ENCODE data around the gene PDZD4. TPM values are rescaled to one million over a fixed set of nuclear protein-coding genes. Genes with fewer than 3 reads are reported as not detected.

The PDZD4 gene
- total RNA-seq, 1 experiment from 2014 or later: 1.8 TPM

DNA sequence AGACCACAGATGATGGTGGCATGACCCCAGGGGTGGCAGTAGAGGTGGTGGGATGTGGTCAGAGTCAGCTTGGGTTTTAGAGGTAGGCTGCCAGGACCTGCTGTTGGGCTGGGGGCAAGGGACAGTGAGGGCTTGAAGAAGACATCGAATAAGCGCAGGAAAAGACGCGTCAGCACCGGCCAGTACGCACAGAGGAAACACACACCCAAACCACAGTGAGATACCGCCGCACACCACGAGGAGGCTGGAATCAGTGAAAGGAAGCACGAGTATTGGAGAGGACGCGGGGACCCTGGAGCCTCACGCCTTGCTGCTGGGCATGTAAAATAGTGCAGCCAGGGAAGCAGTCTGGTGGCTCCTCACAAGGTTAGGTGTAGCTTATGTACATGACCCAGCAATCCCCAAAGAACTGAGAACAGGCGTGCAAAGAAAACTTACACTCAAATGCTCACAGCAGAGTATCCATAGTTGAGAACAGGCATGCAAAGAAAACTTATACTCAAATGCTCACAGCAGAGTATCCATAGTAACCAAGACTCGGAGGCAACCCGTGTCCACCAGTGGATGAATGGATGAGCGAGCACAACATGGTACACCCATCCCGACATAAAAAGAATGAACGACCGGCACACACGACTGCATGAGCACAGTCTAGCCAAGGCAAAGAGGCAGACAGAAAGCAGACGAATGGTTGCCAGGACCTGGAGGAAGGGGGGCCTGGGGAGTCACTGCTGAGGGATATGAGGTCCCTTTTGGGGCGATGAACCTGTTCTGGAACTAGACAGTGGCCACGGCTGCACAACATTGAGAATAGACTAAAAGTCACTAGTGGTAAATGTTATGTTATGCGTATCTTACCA, 13.3 kb downstream of the PDZD4 start:
- no TSS peak for BruUV-seq (replicated peaks)
- H3K27me3 Mint-ChIP-seq (ENCODE audit: insufficient read depth, unreplicated experiment): no peaks in the 10 kb centered on the region
- TF ChIP-seq, protein P1, sequence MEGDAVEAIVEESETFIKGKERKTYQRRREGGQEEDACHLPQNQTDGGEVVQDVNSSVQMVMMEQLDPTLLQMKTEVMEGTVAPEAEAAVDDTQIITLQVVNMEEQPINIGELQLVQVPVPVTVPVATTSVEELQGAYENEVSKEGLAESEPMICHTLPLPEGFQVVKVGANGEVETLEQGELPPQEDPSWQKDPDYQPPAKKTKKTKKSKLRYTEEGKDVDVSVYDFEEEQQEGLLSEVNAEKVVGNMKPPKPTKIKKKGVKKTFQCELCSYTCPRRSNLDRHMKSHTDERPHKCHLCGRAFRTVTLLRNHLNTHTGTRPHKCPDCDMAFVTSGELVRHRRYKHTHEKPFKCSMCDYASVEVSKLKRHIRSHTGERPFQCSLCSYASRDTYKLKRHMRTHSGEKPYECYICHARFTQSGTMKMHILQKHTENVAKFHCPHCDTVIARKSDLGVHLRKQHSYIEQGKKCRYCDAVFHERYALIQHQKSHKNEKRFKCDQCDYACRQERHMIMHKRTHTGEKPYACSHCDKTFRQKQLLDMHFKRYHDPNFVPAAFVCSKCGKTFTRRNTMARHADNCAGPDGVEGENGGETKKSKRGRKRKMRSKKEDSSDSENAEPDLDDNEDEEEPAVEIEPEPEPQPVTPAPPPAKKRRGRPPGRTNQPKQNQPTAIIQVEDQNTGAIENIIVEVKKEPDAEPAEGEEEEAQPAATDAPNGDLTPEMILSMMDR (IDR thresholded peaks at IDR 0.05; ENCODE audit: insufficient read depth in 1 of 2, low read depth in 1 of 2, low read length in 1 of 2, severe bottlenecking in 1 of 2, unreplicated experiment in 1 of 2): no peak
- no peaks in the 10 kb centered on the region for H3K9me3 Mint-ChIP-seq (ENCODE audit: unreplicated experiment)
- intact Hi-C loops (cut with micrococcal nuclease; ENCODE audit: unreplicated experiment): loop anchor here (10.0 kb wide), 1 partner anchor 68 kb away; the partner anchor contains the start of gene L1CAM
- H3K27me3 ChIP-seq (replicated peaks; ENCODE audit: control insufficient read depth, insufficient read depth, low read length): no peaks in the 10 kb centered on the region
- no peaks in the 10 kb centered on the region for H3K4me1 ChIP-seq
- peak overlapping the region; percentile 22 for H3K4me3 Mint-ChIP-seq (ENCODE audit: unreplicated experiment)
- POLR2A ChIA-PET: no interaction called here
- no peaks in the 10 kb centered on the region for H3K36me3 Mint-ChIP-seq (ENCODE audit: insufficient read depth, unreplicated experiment)
- CTCF ChIA-PET: interaction anchor here (0.6 kb wide), 1 partner anchor 546 kb away, joined by 3 read pairs; no protein-coding TSS in a partner anchor
- no peaks in the 10 kb centered on the region for H3K36me3 ChIP-seq (ENCODE audit: control insufficient read depth, insufficient read depth, low read length)
- no peak overlapping the region for H3K4me3 ChIP-seq (ENCODE audit: low read depth, low read length)
- no peak overlapping the region for H3K27ac Mint-ChIP-seq (ENCODE audit: unreplicated experiment)
- DNase-seq: no peak
- no peaks in the 10 kb centered on the region for H3K4me1 Mint-ChIP-seq (ENCODE audit: low read depth, unreplicated experiment)
- H3K9me3 ChIP-seq: no peaks in the 10 kb centered on the region

DNA sequence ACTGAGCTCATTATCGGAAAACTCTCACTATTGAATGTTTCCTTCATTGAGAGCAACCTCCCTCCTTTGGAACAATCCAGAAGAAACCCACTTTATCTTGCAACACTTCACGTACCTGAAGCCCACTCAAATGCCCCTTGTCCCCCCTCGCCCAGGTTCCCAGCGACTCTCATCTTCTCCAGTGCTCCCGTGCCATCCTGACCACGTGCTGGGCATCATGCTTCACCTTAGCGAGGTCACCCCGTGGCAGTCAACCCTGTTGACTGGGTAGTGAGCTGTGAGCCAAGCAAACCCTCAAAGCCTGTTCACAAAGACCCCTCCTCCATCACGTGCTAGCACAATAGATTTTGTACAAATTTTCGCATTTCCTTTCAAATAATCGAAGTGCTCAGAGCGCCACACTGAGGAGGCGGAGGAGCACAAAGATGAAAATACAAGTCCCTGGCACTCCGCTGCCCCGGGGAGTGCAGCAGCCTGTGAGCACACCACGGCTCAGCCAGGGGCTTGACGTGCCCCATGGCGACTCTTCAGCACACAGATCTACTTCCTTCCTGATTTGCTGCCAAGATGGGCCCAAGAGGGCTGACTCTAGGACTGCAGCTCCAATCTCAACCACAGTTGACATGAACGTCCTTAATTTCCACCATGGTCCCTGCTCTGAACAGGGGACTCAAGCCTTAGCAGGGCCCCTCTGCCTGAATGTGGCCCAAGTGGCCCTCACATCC, 15.6 kb downstream of the PDZD4 start:
- no peak overlapping the region for H3K27ac Mint-ChIP-seq (ENCODE audit: unreplicated experiment)
- BruUV-seq (replicated peaks): no TSS peak
- no peaks in the 10 kb centered on the region for H3K4me1 ChIP-seq
- no peaks in the 10 kb centered on the region for H3K4me1 Mint-ChIP-seq (ENCODE audit: low read depth, unreplicated experiment)
- TF ChIP-seq, protein P1 (IDR thresholded peaks at IDR 0.05; ENCODE audit: insufficient read depth in 1 of 2, low read depth in 1 of 2, low read length in 1 of 2, severe bottlenecking in 1 of 2, unreplicated experiment in 1 of 2): no peak
- H3K4me3 Mint-ChIP-seq (ENCODE audit: unreplicated experiment): no peak overlapping the region
- CTCF ChIA-PET: no interaction called here
- no peaks in the 10 kb centered on the region for H3K27me3 ChIP-seq (replicated peaks; ENCODE audit: control insufficient read depth, insufficient read depth, low read length)
- no peaks in the 10 kb centered on the region for H3K36me3 Mint-ChIP-seq (ENCODE audit: insufficient read depth, unreplicated experiment)
- H3K9me3 Mint-ChIP-seq (ENCODE audit: unreplicated experiment): no peaks in the 10 kb centered on the region
- H3K36me3 ChIP-seq (ENCODE audit: control insufficient read depth, insufficient read depth, low read length): no peaks in the 10 kb centered on the region
- intact Hi-C loops (cut with micrococcal nuclease; ENCODE audit: unreplicated experiment): loop anchor here (10.0 kb wide), 1 partner anchor 70 kb away; the partner anchor contains the start of gene L1CAM
- no peaks in the 10 kb centered on the region for H3K9me3 ChIP-seq
- no peaks in the 10 kb centered on the region for H3K27me3 Mint-ChIP-seq (ENCODE audit: insufficient read depth, unreplicated experiment)
- DNase-seq: no peak
- POLR2A ChIA-PET: no interaction called here
- no peak overlapping the region for H3K4me3 ChIP-seq (ENCODE audit: low read depth, low read length)

DNA sequence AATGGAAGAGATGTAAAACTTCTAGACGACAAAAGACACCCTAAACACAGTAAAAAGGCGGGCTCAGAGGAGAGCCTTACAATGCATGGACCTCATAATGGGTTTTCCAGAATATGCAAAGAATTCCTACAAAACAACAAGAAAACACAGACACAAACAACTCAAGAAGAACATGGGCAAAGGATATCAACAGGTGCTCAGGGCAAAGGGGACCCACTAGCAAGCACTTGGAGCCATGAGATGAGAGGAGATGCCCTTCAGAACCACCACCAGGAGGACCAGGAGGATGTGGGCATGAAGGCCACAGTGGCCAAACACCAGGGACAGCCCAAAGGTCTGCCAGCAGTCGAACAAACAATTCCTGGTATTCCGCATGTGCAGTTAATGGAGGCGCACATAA, 17.2 kb downstream of the PDZD4 start:
- Histone ChIP-seq H3K27me3 (replicated peaks; ENCODE audit: control insufficient read depth, insufficient read depth, low read length) (no peaks in the 10 kb centered on the region), H3K9me3 (no peaks in the 10 kb centered on the region), H3K36me3 (ENCODE audit: control insufficient read depth, insufficient read depth, low read length) (no peaks in the 10 kb centered on the region), H3K4me1 (no peaks in the 10 kb centered on the region), H3K4me3 (ENCODE audit: low read depth, low read length) (no peak overlapping the region)
- Mint-ChIP-seq H3K9me3 (ENCODE audit: unreplicated experiment) (no peaks in the 10 kb centered on the region), H3K27ac (ENCODE audit: unreplicated experiment) (no peak overlapping the region), H3K4me3 (ENCODE audit: unreplicated experiment) (no peak overlapping the region), H3K27me3 (ENCODE audit: insufficient read depth, unreplicated experiment) (no peaks in the 10 kb centered on the region), H3K4me1 (ENCODE audit: low read depth, unreplicated experiment) (no peaks in the 10 kb centered on the region), H3K36me3 (ENCODE audit: insufficient read depth, unreplicated experiment) (no peaks in the 10 kb centered on the region)
- TF ChIP-seq, protein P1 (IDR thresholded peaks at IDR 0.05; ENCODE audit: insufficient read depth in 1 of 2, low read depth in 1 of 2, low read length in 1 of 2, severe bottlenecking in 1 of 2, unreplicated experiment in 1 of 2): no peak
- no peak for DNase-seq
- intact Hi-C loops (cut with micrococcal nuclease; ENCODE audit: unreplicated experiment): loop anchor here (10.0 kb wide), 1 partner anchor 72 kb away; the partner anchor contains the start of gene L1CAM
- BruUV-seq (replicated peaks): no TSS peak
- ChIA-PET CTCF (no interaction called here), POLR2A (no interaction called here)

All from Caco-2 (cell line).